ENCODE data around the gene HELQ. TPM values are rescaled to one million over a fixed set of nuclear protein-coding genes. Genes with fewer than 3 reads are reported as not detected.
"Not testable (repeated sequence)": the region's sequence is repeated elsewhere in the genome, so short reads cannot be mapped to it uniquely, and the experiment has no call there.

Gene HELQ
- total RNA-seq, 1 donor from 2014 or later: 18.4 TPM

DNA sequence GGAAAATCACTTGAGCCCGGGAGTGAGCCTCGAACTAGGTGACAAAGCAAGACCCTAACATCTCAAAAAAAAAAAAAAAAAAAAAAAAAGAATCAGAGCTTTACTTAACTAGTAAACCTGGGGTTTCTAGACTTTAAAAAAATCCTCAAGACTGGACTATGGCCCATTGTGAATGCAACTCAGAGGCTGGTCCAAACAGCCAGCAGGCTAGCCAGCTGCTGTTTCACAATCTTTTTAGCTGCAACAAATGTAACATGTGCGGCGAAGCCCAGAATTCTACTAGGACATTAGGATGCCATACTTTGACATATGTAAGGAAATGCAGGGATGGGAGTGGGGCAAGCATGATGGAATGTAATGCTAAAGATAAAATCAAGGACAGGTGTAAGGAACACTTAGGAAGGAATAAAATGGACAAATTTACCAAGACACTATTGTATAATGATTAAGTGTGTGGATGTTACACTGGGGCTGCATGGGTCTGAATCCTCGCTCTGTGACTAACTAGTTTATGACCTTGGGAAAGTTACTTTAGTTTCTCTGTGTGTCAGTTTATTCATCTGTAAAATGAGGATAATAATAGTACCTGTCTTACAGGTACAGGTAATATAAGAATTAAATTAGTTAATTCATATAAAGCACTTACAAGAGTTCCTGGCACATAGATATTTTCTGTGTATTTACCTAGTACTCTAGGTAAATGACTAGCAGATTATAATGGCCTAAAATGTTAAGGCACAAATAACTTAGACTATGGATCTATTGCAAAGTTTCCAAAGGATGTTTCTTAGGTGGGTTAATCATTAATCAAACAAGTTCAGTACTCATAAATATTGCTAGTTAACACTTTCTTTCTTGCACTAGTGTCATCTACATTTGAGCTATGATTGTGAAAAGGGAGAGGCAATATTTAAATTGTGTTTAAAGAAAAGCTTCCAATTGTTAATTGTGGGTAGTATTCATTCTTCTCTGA lies 49.5 kb downstream of the HELQ start:
- TF ChIP-seq, protein P1, sequence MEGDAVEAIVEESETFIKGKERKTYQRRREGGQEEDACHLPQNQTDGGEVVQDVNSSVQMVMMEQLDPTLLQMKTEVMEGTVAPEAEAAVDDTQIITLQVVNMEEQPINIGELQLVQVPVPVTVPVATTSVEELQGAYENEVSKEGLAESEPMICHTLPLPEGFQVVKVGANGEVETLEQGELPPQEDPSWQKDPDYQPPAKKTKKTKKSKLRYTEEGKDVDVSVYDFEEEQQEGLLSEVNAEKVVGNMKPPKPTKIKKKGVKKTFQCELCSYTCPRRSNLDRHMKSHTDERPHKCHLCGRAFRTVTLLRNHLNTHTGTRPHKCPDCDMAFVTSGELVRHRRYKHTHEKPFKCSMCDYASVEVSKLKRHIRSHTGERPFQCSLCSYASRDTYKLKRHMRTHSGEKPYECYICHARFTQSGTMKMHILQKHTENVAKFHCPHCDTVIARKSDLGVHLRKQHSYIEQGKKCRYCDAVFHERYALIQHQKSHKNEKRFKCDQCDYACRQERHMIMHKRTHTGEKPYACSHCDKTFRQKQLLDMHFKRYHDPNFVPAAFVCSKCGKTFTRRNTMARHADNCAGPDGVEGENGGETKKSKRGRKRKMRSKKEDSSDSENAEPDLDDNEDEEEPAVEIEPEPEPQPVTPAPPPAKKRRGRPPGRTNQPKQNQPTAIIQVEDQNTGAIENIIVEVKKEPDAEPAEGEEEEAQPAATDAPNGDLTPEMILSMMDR (IDR thresholded peaks at IDR 0.05): no peak
- Mint-ChIP-seq H3K4me3 (ENCODE audit: unreplicated experiment) (no peak overlapping the region), H3K9me3 (ENCODE audit: unreplicated experiment) (no peaks in the 10 kb centered on the region)

DNA sequence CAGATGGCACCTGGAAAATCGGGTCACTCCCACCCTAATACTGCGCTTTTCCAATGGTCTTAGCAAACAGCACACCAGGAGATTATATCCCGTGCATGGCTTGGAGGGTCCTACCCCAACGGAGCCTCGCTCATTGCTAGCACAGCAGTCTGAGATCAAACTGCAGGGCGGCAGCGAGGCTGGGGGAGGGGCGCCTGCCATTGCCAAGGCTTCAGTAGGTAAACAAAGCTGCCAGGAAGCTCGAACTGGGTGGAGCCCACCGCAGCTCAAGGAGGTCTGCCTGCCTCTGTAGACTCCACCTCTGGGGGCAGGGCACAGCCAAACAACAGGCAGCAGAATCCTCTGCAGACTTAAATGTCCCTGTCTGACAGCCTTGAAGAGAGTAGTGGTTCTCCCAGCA lies 57.5 kb downstream of the HELQ start:
- H3K27me3 Mint-ChIP-seq (ENCODE audit: unreplicated experiment); H3K4me1 Mint-ChIP-seq (ENCODE audit: unreplicated experiment); DNase-seq (ENCODE audit: extremely low spot score, unreplicated experiment); H3K4me3 Mint-ChIP-seq (ENCODE audit: unreplicated experiment); H3K27ac Mint-ChIP-seq (ENCODE audit: unreplicated experiment): not testable (repeated sequence)
- peaks cover 24% of the 10 kb centered on the region for H3K36me3 Mint-ChIP-seq (ENCODE audit: unreplicated experiment)
- H3K9me3 Mint-ChIP-seq (ENCODE audit: unreplicated experiment): peaks cover 18% of the 10 kb centered on the region

More for the DNA sequence above, 49.5 kb downstream of the HELQ start:
- Mint-ChIP-seq H3K27ac (ENCODE audit: unreplicated experiment) (no peak overlapping the region), H3K36me3 (ENCODE audit: unreplicated experiment) (peaks cover 26% of the 10 kb centered on the region), H3K4me1 (ENCODE audit: unreplicated experiment) (no peaks in the 10 kb centered on the region), H3K27me3 (ENCODE audit: unreplicated experiment) (no peaks in the 10 kb centered on the region)
- DNase-seq (ENCODE audit: extremely low spot score, unreplicated experiment): no peak

DNA sequence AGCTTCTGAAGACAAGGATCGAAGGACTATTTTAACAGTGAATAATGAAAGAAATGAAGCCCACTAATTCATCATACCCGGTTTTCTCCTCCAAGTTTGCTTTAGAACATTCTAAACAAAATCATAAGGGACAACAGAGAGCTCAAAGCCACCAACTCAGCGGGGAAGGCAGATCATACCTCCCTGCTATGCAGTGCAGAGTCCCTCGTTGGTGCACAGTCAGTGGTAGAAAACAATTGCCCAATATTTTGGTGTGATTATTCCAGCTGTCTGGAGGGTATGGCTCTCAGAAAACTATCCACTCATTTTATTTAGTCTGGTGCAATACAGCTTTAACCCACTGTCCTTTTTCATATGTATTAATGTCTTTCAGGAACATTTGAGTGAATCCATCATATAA lies 61.7 kb downstream of the HELQ start:
- Mint-ChIP-seq H3K4me1 (ENCODE audit: unreplicated experiment) (no peaks in the 10 kb centered on the region), H3K27me3 (ENCODE audit: unreplicated experiment) (peaks cover 10% of the 10 kb centered on the region), H3K36me3 (ENCODE audit: unreplicated experiment) (peaks cover 9% of the 10 kb centered on the region), H3K9me3 (ENCODE audit: unreplicated experiment) (peaks cover 6% of the 10 kb centered on the region), H3K4me3 (ENCODE audit: unreplicated experiment) (no peak overlapping the region), H3K27ac (ENCODE audit: unreplicated experiment) (no peak overlapping the region)
- no peak for DNase-seq (ENCODE audit: extremely low spot score, unreplicated experiment)
- TF ChIP-seq, protein P1 (IDR thresholded peaks at IDR 0.05): no peak

GRCh38 chr4:83392562-83392961 lies 63.1 kb downstream of the HELQ start:
- H3K27me3 Mint-ChIP-seq (ENCODE audit: unreplicated experiment): peaks cover 10% of the 10 kb centered on the region
- TF ChIP-seq, protein P1 (IDR thresholded peaks at IDR 0.05): no peak
- no peaks in the 10 kb centered on the region for H3K4me1 Mint-ChIP-seq (ENCODE audit: unreplicated experiment)
- no peak overlapping the region for H3K4me3 Mint-ChIP-seq (ENCODE audit: unreplicated experiment)
- no peak for DNase-seq (ENCODE audit: extremely low spot score, unreplicated experiment)
- H3K9me3 Mint-ChIP-seq (ENCODE audit: unreplicated experiment): peaks cover 2% of the 10 kb centered on the region
- H3K27ac Mint-ChIP-seq (ENCODE audit: unreplicated experiment): no peak overlapping the region
- peaks cover 2% of the 10 kb centered on the region for H3K36me3 Mint-ChIP-seq (ENCODE audit: unreplicated experiment)

DNA sequence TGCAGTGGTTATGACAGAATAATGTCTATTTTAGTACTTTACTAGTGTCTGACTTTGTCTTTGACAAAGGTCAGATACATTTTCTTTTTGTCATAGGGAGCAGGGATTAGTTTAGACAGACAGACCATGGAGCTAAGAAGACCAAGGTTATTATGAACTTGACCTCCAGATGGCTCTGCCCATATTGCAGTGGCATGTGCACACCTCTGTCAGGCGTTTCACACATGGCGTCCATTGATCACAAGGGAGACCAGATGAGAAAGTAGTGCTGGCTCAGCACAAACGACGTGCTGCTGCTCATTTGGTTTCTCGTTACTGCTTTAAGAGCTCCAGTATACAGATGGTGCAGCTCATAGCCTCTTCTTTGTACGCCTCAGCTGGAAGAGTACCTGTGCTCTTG lies 64.7 kb downstream of the HELQ start:
- TF ChIP-seq, protein P1 (IDR thresholded peaks at IDR 0.05): no peak
- H3K36me3 Mint-ChIP-seq (ENCODE audit: unreplicated experiment): no peaks in the 10 kb centered on the region
- no peak for DNase-seq (ENCODE audit: extremely low spot score, unreplicated experiment)
- H3K4me3 Mint-ChIP-seq (ENCODE audit: unreplicated experiment): no peak overlapping the region
- no peak overlapping the region for H3K27ac Mint-ChIP-seq (ENCODE audit: unreplicated experiment)
- H3K4me1 Mint-ChIP-seq (ENCODE audit: unreplicated experiment): no peaks in the 10 kb centered on the region
- peaks cover 11% of the 10 kb centered on the region for H3K27me3 Mint-ChIP-seq (ENCODE audit: unreplicated experiment)
- no peaks in the 10 kb centered on the region for H3K9me3 Mint-ChIP-seq (ENCODE audit: unreplicated experiment)
